NT2/D1 (cell line): ENCODE measurements around the gene CYP11A1.
"Not testable (repeated sequence)": the region's sequence is repeated elsewhere in the genome, so short reads cannot be mapped to it uniquely, and the experiment has no call there.

Experiments
- SUZ12 ChIP-seq: IDR thresholded peaks from 2 replicates; pipeline ENCODE4 v1.6.1; 2011; ENCODE audit not compliant: insufficient read length, insufficient read depth; ENCODE audit errors: extremely low read depth
- YY1 ChIP-seq: IDR thresholded peaks from 2 replicates; pipeline ENCODE4 v1.6.1; 2011; ENCODE audit not compliant: insufficient read length, insufficient read depth
- ZNF274 ChIP-seq: IDR thresholded peaks from 2 replicates; pipeline ENCODE4 v1.6.1; 2011; ENCODE audit warnings: mild to moderate bottlenecking, low read depth, low read length

DNA sequence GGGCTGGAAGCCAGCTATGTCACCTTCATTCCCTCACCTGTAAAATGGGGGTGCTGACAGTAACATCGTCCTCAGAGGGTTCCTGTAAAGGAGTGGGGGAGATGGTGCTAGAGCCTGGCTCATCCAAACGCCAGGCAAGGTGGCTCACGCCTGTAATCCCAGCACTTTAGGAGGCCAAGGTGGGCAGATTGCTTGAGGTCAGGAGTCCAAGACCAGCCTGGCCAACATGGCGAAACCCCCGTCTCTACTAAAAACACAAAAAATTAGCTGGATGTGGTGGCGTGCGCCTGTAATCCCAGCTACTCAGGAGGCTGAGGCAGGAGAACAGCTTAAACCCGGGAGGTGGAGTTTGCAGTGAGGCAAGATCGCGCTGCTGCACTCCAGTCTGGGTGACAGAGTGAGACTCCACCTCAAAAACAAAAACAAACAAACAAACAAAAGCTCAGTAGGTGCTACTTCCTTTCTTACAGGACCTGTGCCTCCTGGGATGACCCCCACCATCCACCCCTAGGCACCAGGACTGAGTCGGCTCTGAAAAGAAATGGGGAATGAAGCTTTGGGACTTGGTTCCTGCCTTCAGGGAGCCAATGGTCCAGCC lies 22.7 kb upstream of the CYP11A1 start:
- not testable (repeated sequence) for TF ChIP-seq ZNF274, SUZ12, YY1
